Stimulated activated CD4-positive, alpha-beta T cell treated with anti-CD3 and anti-CD28 coated beads, Interleukin-4, amount 100 ng/mL, for 1 hour (primary cell): Measurements from ENCODE around the gene SDC3.

Experiments used
- DNase-seq: peaks from one replicate; pipeline ENCODE4 v3.0.0-alpha.2; 2020

SDC3 gene

GRCh38 chr1:30845237-30845903 lies 63.2 kb downstream of the SDC3 start:
- no peak for DNase-seq

- no peak for DNase-seq
These were observed 63.9 kb downstream of the SDC3 start for GRCh38 chr1:30844631-30845030.

GRCh38 chr1:30842697-30843354 lies 65.7 kb downstream of the SDC3 start:
- DNase-seq = no peak

GRCh38 chr1:30840904-30841598 lies 67.5 kb downstream of the SDC3 start:
- no peak for DNase-seq

GRCh38 chr1:30839827-30840359 lies 68.7 kb downstream of the SDC3 start:
- DNase-seq = no peak

GRCh38 chr1:30838996-30839395 lies 69.6 kb downstream of the SDC3 start:
- DNase-seq = no peak

GRCh38 chr1:30837653-30838052 lies 70.9 kb downstream of the SDC3 start:
- DNase-seq = no peak

- DNase-seq = no peak
These were observed 74.3 kb downstream of the SDC3 start for GRCh38 chr1:30834253-30834652.

- DNase-seq = no peak
These were observed 78.0 kb downstream of the SDC3 start for GRCh38 chr1:30830537-30830936.

- DNase-seq = no peak
These were observed 78.7 kb downstream of the SDC3 start for GRCh38 chr1:30829889-30830288.

- no peak for DNase-seq
These were observed 83.7 kb downstream of the SDC3 start for GRCh38 chr1:30824736-30825429.

- peak; percentile 51 for DNase-seq
These were observed 84.4 kb downstream of the SDC3 start for GRCh38 chr1:30823969-30824735.

GRCh38 chr1:30823627-30823968 lies 85.0 kb downstream of the SDC3 start:
- DNase-seq = no peak

GRCh38 chr1:30822966-30823581 lies 85.5 kb downstream of the SDC3 start:
- no peak for DNase-seq

- DNase-seq = no peak
These were observed 86.6 kb downstream of the SDC3 start for GRCh38 chr1:30822006-30822405.

- no peak for DNase-seq
These were observed 88.3 kb downstream of the SDC3 start for GRCh38 chr1:30820299-30820698.
